ENCODE data around the gene KCNG4. TPM values are rescaled to one million over a fixed set of nuclear protein-coding genes. Genes with fewer than 3 reads are reported as not detected.

KCNG4 gene
- total RNA-seq, 2 experiments from 2014 or later: not detected

GRCh38 chr16:84284154-84284722 is 44.4 kb upstream of the KCNG4 start:
- H3K27ac ChIP-seq (ENCODE audit: low read depth in 1 of 2, low read length in 2 of 2): no peak overlapping the region
- no peak overlapping the region for H3K4me3 ChIP-seq (ENCODE audit: low read length)
- Mint-ChIP-seq H3K27me3 (peaks cover 30% of the 10 kb centered on the region), H3K9me3 (no peaks in the 10 kb centered on the region), H3K4me1 (ENCODE audit: low read depth) (no peaks in the 10 kb centered on the region), H3K4me3 (no peak overlapping the region), H3K27ac (no peak overlapping the region), H3K36me3 (ENCODE audit: low read depth) (no peaks in the 10 kb centered on the region)
- H3K4me1 ChIP-seq (ENCODE audit: insufficient read depth, low read length): no peaks in the 10 kb centered on the region
- H3K9me3 ChIP-seq (ENCODE audit: control insufficient read depth in 1 of 2, insufficient read depth in 1 of 2, low read length in 2 of 2): no peaks in the 10 kb centered on the region
- intact Hi-C loops (cut with DNase I, micrococcal nuclease): no loop called here
- no peak for TF ChIP-seq CTCF (IDR thresholded peaks at IDR 0.05)
- H3K27me3 ChIP-seq (ENCODE audit: control insufficient read depth in 1 of 2, insufficient read depth in 2 of 2, low read length in 2 of 2): peaks cover 0 to 2% of the 10 kb centered on the region in 2 experiments
- ChIA-PET CTCF (no interaction called here), POLR2A (no interaction called here)
- H3K36me3 ChIP-seq (ENCODE audit: insufficient read depth, low read length): no peaks in the 10 kb centered on the region
- ATAC-seq (ENCODE audit: poor library complexity) (no peak), DNase-seq (no peak)

GRCh38 chr16:84283314-84284153 is 43.7 kb upstream of the KCNG4 start:
- ATAC-seq (ENCODE audit: poor library complexity): no peak
- peaks cover 23% of the 10 kb centered on the region for H3K27me3 Mint-ChIP-seq
- Histone ChIP-seq H3K36me3 (ENCODE audit: insufficient read depth, low read length) (no peaks in the 10 kb centered on the region), H3K27ac (ENCODE audit: low read depth in 1 of 2, low read length in 2 of 2) (no peak overlapping the region), H3K4me1 (ENCODE audit: insufficient read depth, low read length) (no peaks in the 10 kb centered on the region), H3K9me3 (ENCODE audit: control insufficient read depth in 1 of 2, insufficient read depth in 1 of 2, low read length in 2 of 2) (no peaks in the 10 kb centered on the region), H3K4me3 (ENCODE audit: low read length) (no peak overlapping the region), H3K27me3 (ENCODE audit: control insufficient read depth in 1 of 2, insufficient read depth in 2 of 2, low read length in 2 of 2) (no peaks in the 10 kb centered on the region)
- H3K4me1 Mint-ChIP-seq (ENCODE audit: low read depth): no peaks in the 10 kb centered on the region
- H3K36me3 Mint-ChIP-seq (ENCODE audit: low read depth): no peaks in the 10 kb centered on the region
- DNase-seq: no peak
- no peak overlapping the region for H3K4me3 Mint-ChIP-seq
- no peaks in the 10 kb centered on the region for H3K9me3 Mint-ChIP-seq
- TF ChIP-seq CTCF (IDR thresholded peaks at IDR 0.05): no peak
- CTCF ChIA-PET: no interaction called here
- POLR2A ChIA-PET: no interaction called here
- intact Hi-C loops (cut with DNase I, micrococcal nuclease): no loop called here
- no peak overlapping the region for H3K27ac Mint-ChIP-seq

- Mint-ChIP-seq H3K4me3 (no peak overlapping the region), H3K36me3 (ENCODE audit: low read depth) (no peaks in the 10 kb centered on the region), H3K9me3 (no peaks in the 10 kb centered on the region), H3K4me1 (ENCODE audit: low read depth) (no peaks in the 10 kb centered on the region), H3K27me3 (peaks cover 13% of the 10 kb centered on the region), H3K27ac (no peak overlapping the region)
- no peaks in the 10 kb centered on the region for H3K4me1 ChIP-seq (ENCODE audit: insufficient read depth, low read length)
- ChIA-PET POLR2A (no interaction called here), CTCF (no interaction called here)
- H3K36me3 ChIP-seq (ENCODE audit: insufficient read depth, low read length): no peaks in the 10 kb centered on the region
- H3K27ac ChIP-seq (ENCODE audit: low read depth in 1 of 2, low read length in 2 of 2): no peak overlapping the region
- intact Hi-C loops (cut with DNase I, micrococcal nuclease): no loop called here
- DNase-seq: no peak
- H3K4me3 ChIP-seq (ENCODE audit: low read length): no peak overlapping the region
- no peak for TF ChIP-seq CTCF (IDR thresholded peaks at IDR 0.05)
- no peak for ATAC-seq (ENCODE audit: poor library complexity)
- H3K9me3 ChIP-seq (ENCODE audit: control insufficient read depth in 1 of 2, insufficient read depth in 1 of 2, low read length in 2 of 2): no peaks in the 10 kb centered on the region
- H3K27me3 ChIP-seq (ENCODE audit: control insufficient read depth in 1 of 2, insufficient read depth in 2 of 2, low read length in 2 of 2): no peaks in the 10 kb centered on the region
Measured at GRCh38 chr16:84282533-84282932, 42.7 kb upstream of the KCNG4 start.
